GM12872 (cell line): ENCODE measurements around the gene POR.

ENCODE experiments used
- TF ChIP-seq, protein P1 (sequence below): IDR thresholded peaks from 3 replicates; pipeline ENCODE4 v1.5.1; 2011; ENCODE audit warnings: low read depth, mild to moderate bottlenecking, low read length, moderate library complexity; ENCODE audit not compliant: insufficient read depth

Gene POR

GRCh38 chr7:75920431-75921161, 5.6 kb downstream of the POR start:
- TF ChIP-seq, protein P1, sequence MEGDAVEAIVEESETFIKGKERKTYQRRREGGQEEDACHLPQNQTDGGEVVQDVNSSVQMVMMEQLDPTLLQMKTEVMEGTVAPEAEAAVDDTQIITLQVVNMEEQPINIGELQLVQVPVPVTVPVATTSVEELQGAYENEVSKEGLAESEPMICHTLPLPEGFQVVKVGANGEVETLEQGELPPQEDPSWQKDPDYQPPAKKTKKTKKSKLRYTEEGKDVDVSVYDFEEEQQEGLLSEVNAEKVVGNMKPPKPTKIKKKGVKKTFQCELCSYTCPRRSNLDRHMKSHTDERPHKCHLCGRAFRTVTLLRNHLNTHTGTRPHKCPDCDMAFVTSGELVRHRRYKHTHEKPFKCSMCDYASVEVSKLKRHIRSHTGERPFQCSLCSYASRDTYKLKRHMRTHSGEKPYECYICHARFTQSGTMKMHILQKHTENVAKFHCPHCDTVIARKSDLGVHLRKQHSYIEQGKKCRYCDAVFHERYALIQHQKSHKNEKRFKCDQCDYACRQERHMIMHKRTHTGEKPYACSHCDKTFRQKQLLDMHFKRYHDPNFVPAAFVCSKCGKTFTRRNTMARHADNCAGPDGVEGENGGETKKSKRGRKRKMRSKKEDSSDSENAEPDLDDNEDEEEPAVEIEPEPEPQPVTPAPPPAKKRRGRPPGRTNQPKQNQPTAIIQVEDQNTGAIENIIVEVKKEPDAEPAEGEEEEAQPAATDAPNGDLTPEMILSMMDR = no peak

GRCh38 chr7:75921479-75921878, 6.5 kb downstream of the POR start:
- TF ChIP-seq, protein P1 = no peak

GRCh38 chr7:75922966-75923603, 8.1 kb downstream of the POR start:
- TF ChIP-seq, protein P1 = no peak

- TF ChIP-seq, protein P1 = no peak
Observed at GRCh38 chr7:75924256-75924655, 9.3 kb downstream of the POR start.

DNA sequence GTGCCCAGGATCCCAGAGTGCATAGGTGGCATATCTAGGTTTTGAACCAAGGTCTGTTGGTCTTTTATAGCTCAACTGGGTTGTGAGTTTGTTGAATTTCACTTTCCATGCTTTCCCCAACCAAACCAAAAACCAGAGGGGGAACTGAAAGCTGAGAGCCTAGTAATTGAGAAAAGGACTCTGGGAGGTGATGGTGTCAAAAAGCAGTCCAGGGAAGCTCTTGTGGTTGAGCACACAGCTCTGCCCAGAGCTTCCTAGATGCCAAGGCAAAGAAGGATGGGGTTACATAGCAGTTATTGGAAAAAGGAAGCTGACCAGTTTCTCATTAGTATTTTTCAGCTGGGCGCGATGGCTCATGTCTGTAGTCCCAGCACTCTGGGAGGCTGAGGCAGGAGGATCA, 9.9 kb downstream of the POR start:
- TF ChIP-seq, protein P1 = no peak

DNA sequence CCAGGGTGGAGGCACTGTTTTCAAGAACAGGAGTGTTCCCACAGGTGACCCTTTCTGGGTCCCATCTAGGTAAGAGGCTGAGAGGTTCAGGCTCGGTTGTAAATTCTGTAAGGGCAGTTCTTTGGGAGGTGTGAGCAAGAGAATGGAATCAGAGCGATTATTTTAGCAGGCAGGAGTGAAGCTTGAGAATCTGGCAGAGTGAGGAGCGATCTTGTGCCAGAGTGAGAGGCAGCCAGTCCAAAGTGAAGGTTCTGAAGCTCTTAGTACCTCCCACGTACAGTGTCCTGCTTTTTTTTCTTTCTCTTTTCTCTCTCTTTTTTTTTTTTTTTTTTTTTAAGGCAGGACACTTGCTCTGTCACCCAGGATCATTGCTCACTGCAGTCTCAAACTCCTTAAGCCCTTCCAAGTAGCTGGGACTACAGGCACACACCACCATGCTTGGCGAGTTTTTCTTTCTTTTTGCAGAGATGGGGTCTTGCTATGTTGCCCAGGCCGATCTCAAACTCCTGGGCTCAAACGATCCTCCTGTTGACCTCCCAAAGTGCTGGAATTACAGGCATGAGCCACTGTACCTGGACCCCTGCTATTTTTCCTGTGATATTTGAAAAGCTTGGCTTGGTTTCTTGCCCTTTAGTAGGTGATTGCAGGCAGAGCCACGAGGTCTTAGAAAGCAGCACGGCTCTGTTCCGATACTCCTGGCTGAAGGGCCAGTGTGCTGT, 10.9 kb downstream of the POR start:
- TF ChIP-seq, protein P1 = no peak

GRCh38 chr7:75928568-75928914, 13.6 kb downstream of the POR start:
- TF ChIP-seq, protein P1 = no peak
